HepG2 (cell line): ENCODE data around the gene TMF1. TPM values are rescaled to one million over a fixed set of nuclear protein-coding genes. Genes with fewer than 3 reads are reported as not detected.

Source experiments
- ARHGAP35 ChIP-seq: sonication (generic); formaldehyde crosslinking; IDR thresholded peaks from 2 replicates; pipeline ENCODE4 v1.9.0; 2022; ENCODE audit warnings: mild to moderate bottlenecking, inconsistent platforms, moderate library complexity, missing genetic modification reagents, borderline replicate concordance
- BRCA1 ChIP-seq: sonication (generic); formaldehyde crosslinking; IDR thresholded peaks from 2 replicates; pipeline ENCODE4 v1.4.0; 2020; ENCODE audit warnings: missing genetic modification reagents
- CEBPG ChIP-seq: IDR thresholded peaks from 2 replicates; pipeline ENCODE4 v1.6.1; 2016
- CEBPZ ChIP-seq: IDR thresholded peaks from 2 replicates; pipeline ENCODE4 v1.6.1; 2012; ENCODE audit warnings: low read length, improper control_type of control experiment
- CHCHD3 ChIP-seq: sonication (generic); formaldehyde crosslinking; IDR thresholded peaks from 2 replicates; pipeline ENCODE4 v1.8.0; 2022; ENCODE audit warnings: mild to moderate bottlenecking, missing genetic modification reagents, moderate library complexity
- DNMT1 ChIP-seq: sonication (generic); formaldehyde crosslinking; IDR thresholded peaks from 2 replicates; pipeline ENCODE4 v1.5.1; 2020; ENCODE audit warnings: mild to moderate bottlenecking, missing genetic modification reagents
- E2F2 ChIP-seq: sonication (generic); formaldehyde crosslinking; IDR thresholded peaks from 2 replicates; pipeline ENCODE4 v1.4.0; 2020; ENCODE audit warnings: missing genetic modification reagents, borderline replicate concordance
- LBX2 ChIP-seq: sonication (generic); formaldehyde crosslinking; IDR thresholded peaks from 2 replicates; pipeline ENCODE4 v1.5.0; 2020; ENCODE audit warnings: missing genetic modification reagents, mild to moderate bottlenecking, borderline replicate concordance
- MED1 ChIP-seq: sonication (generic); formaldehyde crosslinking; IDR thresholded peaks from 2 replicates; pipeline ENCODE4 v1.4.0; 2020; ENCODE audit warnings: missing genetic modification reagents
- MTA1 ChIP-seq: sonication (generic); formaldehyde crosslinking; IDR thresholded peaks from 2 replicates; pipeline ENCODE4 v1.4.0; 2020; ENCODE audit warnings: missing genetic modification reagents, mild to moderate bottlenecking, borderline replicate concordance
- PAWR ChIP-seq: sonication (generic); formaldehyde crosslinking; IDR thresholded peaks from 2 replicates; pipeline ENCODE4 v1.4.0; 2020; ENCODE audit warnings: missing genetic modification reagents, mild to moderate bottlenecking, borderline replicate concordance
- SMAD3 ChIP-seq: sonication (generic); formaldehyde crosslinking; IDR thresholded peaks from 2 replicates; pipeline ENCODE4 v1.4.0; 2020; ENCODE audit warnings: missing genetic modification reagents
- SP140L ChIP-seq: sonication (generic); formaldehyde crosslinking; IDR thresholded peaks from 2 replicates; pipeline ENCODE4 v1.4.0; 2020; ENCODE audit warnings: missing genetic modification reagents, borderline replicate concordance
- TOE1 ChIP-seq: sonication (generic); formaldehyde crosslinking; IDR thresholded peaks from 2 replicates; pipeline ENCODE4 v1.4.0; 2020; ENCODE audit warnings: mild to moderate bottlenecking, missing genetic modification reagents
- ZBTB43 ChIP-seq: sonication (generic); formaldehyde crosslinking; conservative IDR thresholded peaks from 2 replicates; pipeline ENCODE4 v1.4.0; 2020; ENCODE audit warnings: missing genetic modification reagents
- ZC3H4 ChIP-seq: sonication (generic); formaldehyde crosslinking; IDR thresholded peaks from 2 replicates; pipeline ENCODE4 v1.4.0; 2020; ENCODE audit warnings: missing genetic modification reagents, borderline replicate concordance
- ZNF160 ChIP-seq: sonication (generic); formaldehyde crosslinking; IDR thresholded peaks from 2 replicates; pipeline ENCODE4 v1.8.0; 2022; ENCODE audit warnings: mild to moderate bottlenecking, inconsistent platforms, missing genetic modification reagents
- ZNF331 ChIP-seq: sonication (generic); formaldehyde crosslinking; IDR thresholded peaks from 2 replicates; pipeline ENCODE4 v1.4.0; 2020; ENCODE audit warnings: missing genetic modification reagents
- ZNF550 ChIP-seq: sonication (generic); formaldehyde crosslinking; IDR thresholded peaks from 2 replicates; pipeline ENCODE4 v1.4.0; 2020; ENCODE audit warnings: mild to moderate bottlenecking, missing genetic modification reagents, borderline replicate concordance
- ZNF639 ChIP-seq: conservative IDR thresholded peaks from 2 replicates; pipeline ENCODE4 v1.6.1; 2018; ENCODE audit warnings: missing genetic modification reagents
- ZSCAN29 ChIP-seq: sonication (generic); formaldehyde crosslinking; conservative IDR thresholded peaks from 2 replicates; pipeline ENCODE4 v1.4.0; 2020; ENCODE audit warnings: mild to moderate bottlenecking, missing genetic modification reagents
- polyA plus RNA-seq, 8 experiments: library from polyadenylated mRNA; depleted of rRNA in 3 of 8; stranded (reverse) in 7 of 8; unstranded in 1 of 8; fragments of >200 nt; fragmentation: Illumina TruSeq in 4 of 8; extraction: Trizol in 4 of 8; gene quantifications; 2 replicates each; pipeline versions ENCODE4 v1.2.1 to v1.2.3, GENCODE V29; 2011 to 2016; ENCODE audit warnings: low read depth in 4 of 8, missing spikeins in 1 of 8, mixed read lengths in 1 of 8; ENCODE audit not compliant: insufficient read depth in 1 of 8
- total RNA-seq, 5 experiments: library from RNA; depleted of rRNA; stranded (reverse); fragments of >200 nt; fragmentation: Illumina TruSeq; extraction: Trizol; gene quantifications; 2 replicates each; pipeline ENCODE4 v1.2.3, GENCODE V29; 2016; ENCODE audit warnings: low read depth in 1 of 5
- TF ChIP-seq, protein P1 (sequence below): sonication (generic); formaldehyde crosslinking; IDR thresholded peaks from 2 replicates; pipeline ENCODE4 v1.4.0; 2020; ENCODE audit warnings: mild to moderate bottlenecking, missing genetic modification reagents

Gene TMF1
- total and polyA plus RNA-seq, 2 of the 13 experiments (the other 11 are each of a cell fraction or from before 2014, with no cell fraction given), result 12.1 to 38.4 TPM

GRCh38 chr3:69051756-69052471 lies at the start of gene TMF1 (continued):
- peak; percentile 39; the same call in 1 of the 2 replicates for TF ChIP-seq MED1 (CRISPR knock-in tag)
- no peak for TF ChIP-seq MTA1 (CRISPR knock-in tag)
- peak; percentile 62; the same call in 1 of the 2 replicates for TF ChIP-seq ZNF331
- no peak for TF ChIP-seq ZSCAN29 (CRISPR knock-in tag)
- TF ChIP-seq ARHGAP35 (CRISPR knock-in tag), result 0 out of 2 replicates have a peak, but pooled peaks have one; percentile 44
- TF ChIP-seq CEBPZ, result no peak
- 0 out of 2 replicates have a peak, but pooled peaks have one; percentile 7 for TF ChIP-seq ZBTB43 (CRISPR knock-in tag)
- TF ChIP-seq CHCHD3 (CRISPR knock-in tag), result no peak
- TF ChIP-seq CEBPG (CRISPR knock-in tag), result 0 out of 2 replicates have a peak, but pooled peaks have one; percentile 19
- TF ChIP-seq SMAD3 (CRISPR knock-in tag), result no peak
- TF ChIP-seq TOE1 (CRISPR knock-in tag), result no peak
- no peak for TF ChIP-seq LBX2 (CRISPR knock-in tag)
- no peak for TF ChIP-seq ZC3H4 (CRISPR knock-in tag)
- TF ChIP-seq SP140L (CRISPR knock-in tag), result peak; percentile 66; the same call in 1 of the 2 replicates
- no peak for TF ChIP-seq ZNF550 (CRISPR knock-in tag)
- TF ChIP-seq, protein P1, sequence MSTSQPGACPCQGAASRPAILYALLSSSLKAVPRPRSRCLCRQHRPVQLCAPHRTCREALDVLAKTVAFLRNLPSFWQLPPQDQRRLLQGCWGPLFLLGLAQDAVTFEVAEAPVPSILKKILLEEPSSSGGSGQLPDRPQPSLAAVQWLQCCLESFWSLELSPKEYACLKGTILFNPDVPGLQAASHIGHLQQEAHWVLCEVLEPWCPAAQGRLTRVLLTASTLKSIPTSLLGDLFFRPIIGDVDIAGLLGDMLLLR, result no peak
- TF ChIP-seq ZNF639 (CRISPR knock-in tag), result no peak
- no peak for TF ChIP-seq PAWR (CRISPR knock-in tag)
- no peak for TF ChIP-seq BRCA1 (CRISPR knock-in tag)
- no peak for TF ChIP-seq E2F2 (CRISPR knock-in tag)
- TF ChIP-seq DNMT1, result no peak
- no peak for TF ChIP-seq ZNF160 (CRISPR knock-in tag)
